HEK293 (cell line): ENCODE measurements around the gene ANKRD33.

Source experiments
- IKZF3 ChIP-seq: fragments of 450-650 bp; IDR thresholded peaks from 2 replicates; pipeline ENCODE4 v1.5.0; 2018; ENCODE audit warnings: missing biosample characterization, mild to moderate bottlenecking, missing genetic modification characterization, moderate library complexity
- PRDM1 ChIP-seq: fragments of 450-650 bp; formaldehyde crosslinking; IDR thresholded peaks from 2 replicates; pipeline ENCODE4; 2016; ENCODE audit warnings: missing biosample characterization, missing genetic modification characterization
- PRDM10 ChIP-seq: fragments of 450-650 bp; formaldehyde crosslinking; IDR thresholded peaks from 2 replicates; pipeline ENCODE4 v1.5.1; 2016; ENCODE audit warnings: missing biosample characterization, missing genetic modification characterization
- SALL2 ChIP-seq: fragments of 450-650 bp; formaldehyde crosslinking; IDR thresholded peaks from 2 replicates; pipeline ENCODE4 v1.5.0; 2017; ENCODE audit warnings: missing biosample characterization, mild to moderate bottlenecking, missing genetic modification characterization, borderline replicate concordance
- SCRT2 ChIP-seq: fragments of 450-650 bp; formaldehyde crosslinking; IDR thresholded peaks from 2 replicates; pipeline ENCODE4 v1.5.1; 2016; ENCODE audit warnings: missing biosample characterization, missing genetic modification characterization
- SETDB1 ChIP-seq: IDR thresholded peaks from one replicate; pipeline ENCODE4 v1.6.1; 2017; ENCODE audit warnings: mild to moderate bottlenecking, low read length, moderate library complexity, mixed read lengths; ENCODE audit not compliant: insufficient read length
- ZNF157 ChIP-seq: fragments of 450-650 bp; formaldehyde crosslinking; IDR thresholded peaks from 2 replicates; pipeline ENCODE4 v1.5.1; 2016; ENCODE audit warnings: missing biosample characterization, missing genetic modification characterization
- ZNF16 ChIP-seq: fragments of 450-650 bp; formaldehyde crosslinking; IDR thresholded peaks from 2 replicates; pipeline ENCODE4 v1.5.1; 2016; ENCODE audit warnings: low read depth, missing biosample characterization, missing genetic modification characterization
- ZNF211 ChIP-seq: fragments of 450-650 bp; formaldehyde crosslinking; IDR thresholded peaks from 2 replicates; pipeline ENCODE4 v1.5.1; 2016; ENCODE audit warnings: low read depth, missing biosample characterization, missing genetic modification characterization
- ZNF239 ChIP-seq: fragments of 450-650 bp; formaldehyde crosslinking; IDR thresholded peaks from 2 replicates; pipeline ENCODE4 v1.5.1; 2016; ENCODE audit warnings: missing biosample characterization, missing genetic modification characterization
- ZNF248 ChIP-seq: fragments of 450-650 bp; formaldehyde crosslinking; IDR thresholded peaks from 2 replicates; pipeline ENCODE4 v1.5.1; 2017; ENCODE audit warnings: missing biosample characterization, missing genetic modification characterization
- ZNF280D ChIP-seq: fragments of 450-650 bp; formaldehyde crosslinking; IDR thresholded peaks from 2 replicates; pipeline ENCODE4 v1.5.1; 2016; ENCODE audit warnings: missing biosample characterization, missing genetic modification characterization
- ZNF311 ChIP-seq: fragments of 450-650 bp; formaldehyde crosslinking; IDR thresholded peaks from 2 replicates; pipeline ENCODE4 v1.5.1; 2017; ENCODE audit warnings: missing biosample characterization, missing genetic modification characterization, borderline replicate concordance
- ZNF335 ChIP-seq: fragments of 450-650 bp; formaldehyde crosslinking; conservative IDR thresholded peaks from 2 replicates; pipeline ENCODE4 v1.5.1; 2016; ENCODE audit warnings: missing biosample characterization, missing genetic modification characterization
- ZNF350 ChIP-seq: fragments of 450-650 bp; formaldehyde crosslinking; IDR thresholded peaks from 2 replicates; pipeline ENCODE4 v1.5.0; 2017; ENCODE audit warnings: missing biosample characterization, mild to moderate bottlenecking, missing genetic modification characterization
- ZNF501 ChIP-seq: fragments of 450-650 bp; formaldehyde crosslinking; IDR thresholded peaks from 2 replicates; pipeline ENCODE4 v1.5.1; 2016; ENCODE audit warnings: missing biosample characterization, missing genetic modification characterization
- ZNF596 ChIP-seq: fragments of 450-650 bp; IDR thresholded peaks from 2 replicates; pipeline ENCODE4 v1.5.0; 2018; ENCODE audit warnings: missing biosample characterization, mild to moderate bottlenecking, missing genetic modification characterization, moderate library complexity
- ZNF623 ChIP-seq: fragments of 450-650 bp; formaldehyde crosslinking; IDR thresholded peaks from 2 replicates; pipeline ENCODE4 v1.5.1; 2016; ENCODE audit warnings: missing biosample characterization, missing genetic modification characterization
- ZNF664 ChIP-seq: fragments of 450-650 bp; formaldehyde crosslinking; IDR thresholded peaks from 2 replicates; pipeline ENCODE4 v1.5.1; 2016; ENCODE audit warnings: missing biosample characterization, missing genetic modification characterization
- ZNF707 ChIP-seq: fragments of 450-650 bp; formaldehyde crosslinking; IDR thresholded peaks from 2 replicates; pipeline ENCODE4 v1.5.1; 2016; ENCODE audit warnings: missing biosample characterization, missing genetic modification characterization
- ZNF843 ChIP-seq: fragments of 450-650 bp; formaldehyde crosslinking; IDR thresholded peaks from 2 replicates; pipeline ENCODE4 v1.5.1; 2016; ENCODE audit warnings: missing biosample characterization, missing genetic modification characterization
- TF ChIP-seq, protein P1 (sequence below): fragments of 450-650 bp; formaldehyde crosslinking; conservative IDR thresholded peaks from 2 replicates; pipeline ENCODE4 v1.5.1; 2016; ENCODE audit warnings: low read depth, missing biosample characterization, missing genetic modification characterization
- TF ChIP-seq, protein P2 (sequence below): fragments of 450-650 bp; formaldehyde crosslinking; IDR thresholded peaks from 2 replicates; pipeline ENCODE4 v1.5.1; 2017; ENCODE audit warnings: missing biosample characterization, missing genetic modification characterization
- TF ChIP-seq, protein P3 (sequence below): fragments of 450-650 bp; formaldehyde crosslinking; IDR thresholded peaks from 2 replicates; pipeline ENCODE4 v1.5.1; 2016; ENCODE audit warnings: missing biosample characterization, missing genetic modification characterization
- TF ChIP-seq, protein P4 (sequence below): fragments of 450-650 bp; formaldehyde crosslinking; IDR thresholded peaks from 2 replicates; pipeline ENCODE4 v1.5.1; 2016; ENCODE audit warnings: missing biosample characterization, missing genetic modification characterization, low read depth

Gene ANKRD33

DNA sequence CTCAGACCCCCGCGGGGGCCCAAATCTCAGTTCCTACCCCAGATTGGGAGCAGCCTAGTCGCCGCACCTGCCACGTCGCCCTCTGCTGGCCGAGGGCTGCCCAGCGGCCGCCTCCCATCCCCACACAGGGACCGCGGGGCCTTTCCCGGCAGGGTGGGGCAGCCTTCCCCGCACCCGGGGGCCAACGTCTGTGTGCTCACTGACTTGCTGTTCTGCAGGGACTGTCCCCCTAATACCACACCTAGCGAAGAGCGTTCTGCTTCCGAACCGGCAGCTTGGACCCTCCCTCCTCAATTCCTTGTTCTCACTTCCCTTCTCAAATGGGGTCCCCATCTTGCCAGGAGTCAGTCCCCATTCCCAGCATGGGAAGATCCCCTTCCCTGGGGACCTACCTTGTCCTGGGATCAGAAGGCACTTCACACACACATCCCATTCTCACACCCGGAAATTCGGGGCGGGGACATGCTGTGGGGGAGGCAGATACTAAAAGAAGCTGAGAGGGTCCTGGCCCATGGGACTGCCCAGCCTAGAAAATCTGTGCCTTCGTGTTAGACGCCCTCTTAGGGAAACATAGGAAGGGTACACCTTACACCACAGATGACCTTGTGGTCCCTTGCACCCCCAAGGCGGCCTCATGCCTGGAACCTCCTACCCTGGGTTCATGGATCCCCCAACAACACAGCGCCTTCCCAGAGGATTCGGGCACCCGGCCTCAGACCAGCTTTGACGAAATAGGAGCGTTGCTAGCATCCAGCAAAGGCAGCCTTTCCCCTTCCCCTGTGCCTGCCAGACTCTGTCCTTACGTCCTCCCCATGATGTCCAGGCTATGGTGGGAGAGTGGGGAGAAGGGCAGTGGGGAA is 35.8 kb downstream of the ANKRD33 start (continued):
- TF ChIP-seq PRDM1 (tag by site-specific recombination) (no peak), ZNF623 (tag by site-specific recombination) (no peak), ZNF16 (tag by site-specific recombination) (no peak), ZNF248 (no peak), ZNF335 (peak; percentile 64), ZNF239 (tag by site-specific recombination) (no peak), ZNF280D (tag by site-specific recombination) (no peak), ZNF664 (no peak), SALL2 (tag by site-specific recombination) (no peak), ZNF707 (no peak), ZNF157 (tag by site-specific recombination) (no peak), ZNF311 (tag by site-specific recombination) (no peak), PRDM10 (no peak), SCRT2 (tag by site-specific recombination) (no peak), ZNF350 (tag by site-specific recombination) (no peak), ZNF596 (tag by site-specific recombination) (no peak), SETDB1 (no peak), IKZF3 (no peak), ZNF501 (tag by site-specific recombination) (no peak), ZNF843 (no peak), ZNF211 (tag by site-specific recombination) (no peak)
- TF ChIP-seq, protein P1, sequence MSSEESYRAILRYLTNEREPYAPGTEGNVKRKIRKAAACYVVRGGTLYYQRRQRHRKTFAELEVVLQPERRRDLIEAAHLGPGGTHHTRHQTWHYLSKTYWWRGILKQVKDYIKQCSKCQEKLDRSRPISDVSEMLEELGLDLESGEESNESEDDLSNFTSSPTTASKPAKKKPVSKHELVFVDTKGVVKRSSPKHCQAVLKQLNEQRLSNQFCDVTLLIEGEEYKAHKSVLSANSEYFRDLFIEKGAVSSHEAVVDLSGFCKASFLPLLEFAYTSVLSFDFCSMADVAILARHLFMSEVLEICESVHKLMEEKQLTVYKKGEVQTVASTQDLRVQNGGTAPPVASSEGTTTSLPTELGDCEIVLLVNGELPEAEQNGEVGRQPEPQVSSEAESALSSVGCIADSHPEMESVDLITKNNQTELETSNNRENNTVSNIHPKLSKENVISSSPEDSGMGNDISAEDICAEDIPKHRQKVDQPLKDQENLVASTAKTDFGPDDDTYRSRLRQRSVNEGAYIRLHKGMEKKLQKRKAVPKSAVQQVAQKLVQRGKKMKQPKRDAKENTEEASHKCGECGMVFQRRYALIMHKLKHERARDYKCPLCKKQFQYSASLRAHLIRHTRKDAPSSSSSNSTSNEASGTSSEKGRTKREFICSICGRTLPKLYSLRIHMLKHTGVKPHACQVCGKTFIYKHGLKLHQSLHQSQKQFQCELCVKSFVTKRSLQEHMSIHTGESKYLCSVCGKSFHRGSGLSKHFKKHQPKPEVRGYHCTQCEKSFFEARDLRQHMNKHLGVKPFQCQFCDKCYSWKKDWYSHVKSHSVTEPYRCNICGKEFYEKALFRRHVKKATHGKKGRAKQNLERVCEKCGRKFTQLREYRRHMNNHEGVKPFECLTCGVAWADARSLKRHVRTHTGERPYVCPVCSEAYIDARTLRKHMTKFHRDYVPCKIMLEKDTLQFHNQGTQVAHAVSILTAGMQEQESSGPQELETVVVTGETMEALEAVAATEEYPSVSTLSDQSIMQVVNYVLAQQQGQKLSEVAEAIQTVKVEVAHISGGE (tag by site-specific recombination): no peak
- TF ChIP-seq, protein P2, sequence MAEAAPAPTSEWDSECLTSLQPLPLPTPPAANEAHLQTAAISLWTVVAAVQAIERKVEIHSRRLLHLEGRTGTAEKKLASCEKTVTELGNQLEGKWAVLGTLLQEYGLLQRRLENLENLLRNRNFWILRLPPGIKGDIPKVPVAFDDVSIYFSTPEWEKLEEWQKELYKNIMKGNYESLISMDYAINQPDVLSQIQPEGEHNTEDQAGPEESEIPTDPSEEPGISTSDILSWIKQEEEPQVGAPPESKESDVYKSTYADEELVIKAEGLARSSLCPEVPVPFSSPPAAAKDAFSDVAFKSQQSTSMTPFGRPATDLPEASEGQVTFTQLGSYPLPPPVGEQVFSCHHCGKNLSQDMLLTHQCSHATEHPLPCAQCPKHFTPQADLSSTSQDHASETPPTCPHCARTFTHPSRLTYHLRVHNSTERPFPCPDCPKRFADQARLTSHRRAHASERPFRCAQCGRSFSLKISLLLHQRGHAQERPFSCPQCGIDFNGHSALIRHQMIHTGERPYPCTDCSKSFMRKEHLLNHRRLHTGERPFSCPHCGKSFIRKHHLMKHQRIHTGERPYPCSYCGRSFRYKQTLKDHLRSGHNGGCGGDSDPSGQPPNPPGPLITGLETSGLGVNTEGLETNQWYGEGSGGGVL (tag by site-specific recombination): no peak
- TF ChIP-seq, protein P3, sequence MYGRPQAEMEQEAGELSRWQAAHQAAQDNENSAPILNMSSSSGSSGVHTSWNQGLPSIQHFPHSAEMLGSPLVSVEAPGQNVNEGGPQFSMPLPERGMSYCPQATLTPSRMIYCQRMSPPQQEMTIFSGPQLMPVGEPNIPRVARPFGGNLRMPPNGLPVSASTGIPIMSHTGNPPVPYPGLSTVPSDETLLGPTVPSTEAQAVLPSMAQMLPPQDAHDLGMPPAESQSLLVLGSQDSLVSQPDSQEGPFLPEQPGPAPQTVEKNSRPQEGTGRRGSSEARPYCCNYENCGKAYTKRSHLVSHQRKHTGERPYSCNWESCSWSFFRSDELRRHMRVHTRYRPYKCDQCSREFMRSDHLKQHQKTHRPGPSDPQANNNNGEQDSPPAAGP (tag by site-specific recombination): no peak
- TF ChIP-seq, protein P4, sequence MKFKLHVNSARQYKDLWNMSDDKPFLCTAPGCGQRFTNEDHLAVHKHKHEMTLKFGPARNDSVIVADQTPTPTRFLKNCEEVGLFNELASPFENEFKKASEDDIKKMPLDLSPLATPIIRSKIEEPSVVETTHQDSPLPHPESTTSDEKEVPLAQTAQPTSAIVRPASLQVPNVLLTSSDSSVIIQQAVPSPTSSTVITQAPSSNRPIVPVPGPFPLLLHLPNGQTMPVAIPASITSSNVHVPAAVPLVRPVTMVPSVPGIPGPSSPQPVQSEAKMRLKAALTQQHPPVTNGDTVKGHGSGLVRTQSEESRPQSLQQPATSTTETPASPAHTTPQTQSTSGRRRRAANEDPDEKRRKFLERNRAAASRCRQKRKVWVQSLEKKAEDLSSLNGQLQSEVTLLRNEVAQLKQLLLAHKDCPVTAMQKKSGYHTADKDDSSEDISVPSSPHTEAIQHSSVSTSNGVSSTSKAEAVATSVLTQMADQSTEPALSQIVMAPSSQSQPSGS: no peak
